Measurements from ENCODE around the gene CCDC87.
"Not testable (repeated sequence)": the region's sequence is repeated elsewhere in the genome, so short reads cannot be mapped to it uniquely, and the experiment has no call there.

CCDC87 gene

GRCh38 chr11:66614073-66614472 is 21.2 kb upstream of the CCDC87 start:
- no peak for DNase-seq

DNA sequence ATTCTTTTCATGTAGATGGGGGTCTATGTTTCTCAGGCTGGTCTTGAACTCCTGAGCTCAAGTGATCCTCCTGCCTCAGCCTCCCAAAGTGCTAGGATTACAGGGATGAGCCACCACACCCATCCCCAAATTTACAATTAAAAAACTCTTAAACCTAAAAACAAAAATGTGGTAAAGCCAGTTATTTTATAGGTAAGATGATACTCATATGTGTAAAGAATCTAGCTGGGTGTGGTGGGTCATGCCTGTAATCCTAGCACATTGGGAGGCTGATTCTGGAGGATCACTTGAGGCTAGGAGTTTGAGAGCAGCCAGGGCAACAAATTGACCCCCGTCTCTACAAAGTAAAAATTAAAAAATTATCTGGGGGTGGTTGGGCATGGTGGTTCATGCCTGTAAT is 19.6 kb upstream of the CCDC87 start:
- no peak for DNase-seq

DNA sequence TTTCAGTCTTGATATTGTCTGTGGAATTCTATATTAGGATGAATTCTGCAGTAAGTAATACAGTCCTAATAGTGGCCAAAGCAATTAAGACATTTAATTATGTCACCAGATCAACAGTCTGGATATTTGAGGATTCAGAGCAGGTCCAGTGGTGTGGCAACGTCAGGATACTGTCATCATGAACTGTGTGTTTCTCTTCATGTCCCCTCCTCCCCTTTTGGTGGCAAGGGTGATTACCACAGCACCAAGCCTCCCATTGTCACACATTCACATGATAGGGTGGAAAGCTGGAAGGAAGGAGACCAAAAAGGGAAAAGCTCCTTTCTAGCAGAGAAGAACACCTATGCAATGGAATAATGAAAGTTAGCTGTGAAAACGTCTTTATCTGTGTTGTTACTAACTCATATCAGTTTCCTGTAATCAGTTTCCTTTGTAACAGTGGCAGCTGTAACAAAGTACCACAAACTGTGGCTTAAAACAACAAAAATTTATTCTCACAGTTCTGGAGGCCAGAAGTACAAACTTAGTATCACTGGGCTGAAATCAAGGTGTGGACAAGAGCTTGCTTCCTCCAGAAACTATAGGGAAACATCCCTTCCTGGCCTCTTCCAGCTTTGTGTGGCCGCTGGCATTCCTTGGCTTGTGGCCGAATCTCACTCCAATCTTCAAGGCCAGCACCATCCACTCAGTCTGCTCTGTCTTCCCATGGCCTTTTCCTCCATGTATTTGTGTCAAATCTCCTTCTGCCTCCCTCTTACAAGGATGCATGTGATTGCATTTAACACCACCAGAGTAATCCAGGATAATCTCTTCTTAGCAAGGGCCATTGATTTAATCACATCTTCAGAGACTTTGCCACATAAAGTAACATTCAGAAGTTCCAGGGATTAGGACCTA is 17.1 kb upstream of the CCDC87 start:
- DNase-seq = no peak

- DNase-seq = no peak
Observed at GRCh38 chr11:66607126-66607834, 14.4 kb upstream of the CCDC87 start.

DNA sequence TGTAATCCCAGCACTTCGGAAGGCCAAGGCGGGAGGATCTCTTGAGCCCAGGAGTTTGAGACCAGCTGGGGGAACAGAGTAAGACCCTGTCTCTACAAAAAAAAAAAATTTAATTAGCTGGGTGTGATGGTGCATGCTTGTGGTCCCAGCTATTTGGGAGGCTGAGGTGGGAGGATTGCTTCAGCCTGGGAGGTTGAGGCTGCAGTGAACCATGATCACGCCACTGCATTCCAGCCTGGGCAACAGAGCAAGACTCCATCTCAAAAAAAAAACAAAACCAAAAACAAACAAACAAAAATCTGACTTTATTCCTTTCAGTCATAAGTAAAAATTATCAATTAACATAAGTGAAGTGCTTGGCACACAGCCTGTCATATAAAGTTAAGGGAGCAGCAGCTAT is 13.7 kb upstream of the CCDC87 start:
- not testable (repeated sequence) for DNase-seq

- no peak for DNase-seq
Observed at GRCh38 chr11:66604155-66604554, 11.3 kb upstream of the CCDC87 start.

DNA sequence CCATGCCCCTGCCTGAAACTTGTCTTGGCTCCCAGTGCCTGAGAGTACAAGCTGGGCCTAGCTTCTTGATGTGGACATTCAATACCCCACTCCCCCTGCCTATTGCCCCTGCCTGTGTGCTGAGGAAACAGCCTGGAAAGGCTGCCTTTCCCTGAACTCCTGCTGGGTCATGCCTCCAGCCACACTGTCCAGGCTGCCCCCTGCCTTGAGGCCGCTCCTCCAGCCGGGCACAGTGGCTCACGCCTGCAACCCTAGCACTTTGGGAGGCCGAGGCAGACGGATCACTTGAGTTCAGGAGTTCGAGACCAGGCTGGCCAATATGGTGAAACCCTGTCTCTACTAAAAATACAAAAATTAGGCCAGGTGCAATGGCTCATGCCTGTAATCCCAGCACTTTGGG is 10.2 kb upstream of the CCDC87 start:
- DNase-seq = no peak

DNA sequence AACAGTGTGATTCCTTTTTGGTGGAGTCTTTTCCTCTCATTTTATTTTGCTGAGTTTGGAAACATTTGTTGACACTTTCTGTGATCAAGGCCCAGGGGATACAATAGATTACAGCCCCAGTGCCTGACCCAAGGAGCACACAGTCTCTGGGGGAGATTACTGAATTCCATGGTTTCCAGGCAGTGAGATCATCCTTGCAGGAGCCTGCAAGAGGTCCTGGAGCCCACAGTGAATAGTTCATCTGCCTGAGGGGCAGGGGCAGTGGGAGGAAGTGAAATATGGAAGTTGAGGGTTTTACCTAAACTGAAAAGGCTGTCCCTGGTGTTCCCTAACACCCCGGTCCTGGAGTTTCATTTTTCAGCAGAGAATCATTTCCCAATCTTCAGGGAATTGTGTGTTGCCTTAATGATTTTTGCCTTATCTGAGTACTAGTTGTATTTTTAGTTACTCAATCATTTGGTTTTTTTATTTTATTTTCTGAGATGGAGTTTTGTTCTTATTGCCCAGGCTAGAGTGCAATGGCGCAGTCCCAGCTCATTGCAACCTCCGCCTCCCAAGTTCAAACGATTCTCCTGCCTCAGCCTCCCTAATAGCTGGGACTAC is 7.9 kb upstream of the CCDC87 start:
- no peak for DNase-seq

- DNase-seq = no peak
Observed at GRCh38 chr11:66600219-66600618, 7.4 kb upstream of the CCDC87 start.

- no peak for DNase-seq
Observed at GRCh38 chr11:66598993-66599392, 6.1 kb upstream of the CCDC87 start.

DNA sequence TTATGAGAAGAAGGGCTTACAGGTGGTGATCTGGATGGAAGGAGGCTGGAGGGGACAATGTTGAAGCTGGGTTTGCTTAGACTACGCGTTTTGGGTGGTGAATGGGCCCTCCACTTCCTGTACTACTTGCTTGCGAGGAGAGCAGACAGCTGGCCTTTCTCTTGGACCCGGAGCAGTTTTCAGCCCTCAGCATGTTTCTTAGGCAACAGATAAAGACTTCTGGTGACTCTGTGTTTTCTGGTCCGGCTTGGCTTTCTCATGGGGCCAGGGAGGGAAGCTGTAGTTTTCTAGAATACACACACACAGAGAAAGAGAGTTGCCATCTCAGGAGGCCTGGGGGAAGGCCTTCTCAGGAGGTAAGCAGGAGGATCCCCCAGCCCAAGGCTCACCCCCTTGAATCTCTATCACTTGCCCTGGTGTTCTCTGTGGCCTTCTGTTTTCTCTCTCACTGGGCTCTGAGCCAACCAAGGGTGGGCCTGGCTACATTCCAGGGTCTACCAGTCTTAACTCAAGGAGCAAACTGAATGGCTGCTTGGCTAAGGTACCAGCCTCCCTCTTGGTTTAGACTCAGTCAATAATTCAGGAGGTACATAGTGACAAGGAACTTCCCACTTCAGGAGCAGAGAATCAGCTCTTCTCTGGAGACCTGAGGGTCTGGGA is 2.5 kb upstream of the CCDC87 start:
- DNase-seq = no peak

GRCh38 chr11:66593650-66594049 is 787 bp upstream of the CCDC87 start:
- DNase-seq = no peak

- DNase-seq = no peak
Observed at GRCh38 chr11:66593303-66593635, 406 bp upstream of the CCDC87 start.

DNA sequence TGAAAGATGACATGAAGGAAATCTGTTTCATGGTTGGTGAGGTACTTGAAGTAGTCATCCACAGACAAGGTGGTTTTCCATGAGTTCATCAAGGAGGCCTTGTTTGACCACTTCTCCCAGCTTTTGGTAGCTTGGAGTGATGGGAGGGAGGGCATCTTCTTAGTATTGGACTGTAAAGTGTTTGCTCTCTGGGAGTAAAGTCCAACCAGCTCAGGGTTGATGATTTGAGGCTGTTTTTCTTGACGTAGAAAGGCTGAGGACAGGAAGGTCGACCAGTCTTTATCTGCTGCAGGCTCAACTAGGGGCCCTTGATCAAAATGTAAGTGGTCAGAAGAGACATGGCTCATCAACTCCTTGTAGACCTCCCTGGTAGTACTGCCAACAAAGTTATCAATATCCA is 1.7 kb downstream of the CCDC87 start:
- no peak for DNase-seq

GRCh38 chr11:66589996-66590675 is 2.7 kb downstream of the CCDC87 start:
- no peak for DNase-seq

DNA sequence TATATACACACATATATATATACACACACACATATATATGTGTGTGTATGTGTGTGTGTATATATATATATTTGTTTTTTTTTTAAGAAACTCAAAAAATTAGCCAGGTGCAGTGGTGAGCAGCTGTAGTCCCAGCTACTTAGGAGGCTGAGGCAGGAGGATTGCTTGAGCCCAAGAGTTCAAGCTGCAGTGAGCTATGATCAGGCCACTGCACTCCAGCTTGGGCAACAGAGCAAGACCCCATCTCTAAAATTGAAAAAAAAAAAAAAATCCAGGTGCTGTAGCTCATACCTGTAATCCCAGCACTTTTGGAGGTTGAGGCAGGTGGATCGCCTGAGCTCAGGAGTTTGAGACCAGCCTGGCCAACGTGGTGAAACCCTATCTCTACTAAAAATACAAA is 3.5 kb downstream of the CCDC87 start:
- not testable (repeated sequence) for DNase-seq

DNA sequence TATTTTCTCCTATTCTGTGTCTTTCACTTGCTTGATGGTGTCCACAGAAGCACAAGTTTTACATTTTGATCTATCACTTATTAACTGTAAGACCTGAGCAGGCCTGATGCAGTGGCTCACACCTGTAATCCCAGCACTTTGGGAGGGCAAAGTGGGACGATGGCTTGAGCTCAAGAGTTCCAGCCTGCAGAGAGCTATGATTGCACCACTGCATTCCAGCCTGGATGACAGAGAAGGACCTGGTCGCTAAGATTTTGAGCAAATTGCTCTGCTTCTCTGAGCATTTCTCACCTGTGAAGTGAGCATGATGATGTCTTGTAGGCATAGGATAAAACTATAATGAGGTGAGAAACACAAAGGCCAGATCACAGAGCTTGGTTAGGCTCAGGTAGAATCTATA is 6.7 kb downstream of the CCDC87 start:
- DNase-seq = no peak

- DNase-seq = not testable (repeated sequence)
Observed at GRCh38 chr11:66585447-66585846, 7.4 kb downstream of the CCDC87 start.

GRCh38 chr11:66582565-66583147 is 10.2 kb downstream of the CCDC87 start:
- DNase-seq = not testable (repeated sequence)

DNA sequence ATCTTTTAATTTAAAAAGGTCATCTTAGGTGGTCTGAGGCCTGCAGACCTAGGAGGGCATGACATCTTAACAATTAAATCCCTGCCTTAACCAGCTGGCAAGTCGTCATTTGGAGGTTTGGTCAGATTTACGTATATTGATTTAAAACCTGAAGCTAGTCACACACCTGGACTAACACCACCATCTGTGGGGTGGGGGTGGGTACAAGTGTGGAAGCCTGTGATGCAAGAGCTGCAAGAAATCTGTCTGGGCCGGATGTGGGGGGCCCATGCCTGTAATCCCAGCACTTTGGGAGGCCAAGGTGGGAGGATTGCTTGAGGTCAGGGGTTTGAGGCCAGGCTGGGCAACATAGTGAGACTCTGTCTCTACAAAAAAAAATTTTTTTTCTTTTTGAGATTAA is 11.6 kb downstream of the CCDC87 start:
- DNase-seq = no peak

- no peak for DNase-seq
Observed at GRCh38 chr11:66580803-66581202, 12.1 kb downstream of the CCDC87 start.

DNA sequence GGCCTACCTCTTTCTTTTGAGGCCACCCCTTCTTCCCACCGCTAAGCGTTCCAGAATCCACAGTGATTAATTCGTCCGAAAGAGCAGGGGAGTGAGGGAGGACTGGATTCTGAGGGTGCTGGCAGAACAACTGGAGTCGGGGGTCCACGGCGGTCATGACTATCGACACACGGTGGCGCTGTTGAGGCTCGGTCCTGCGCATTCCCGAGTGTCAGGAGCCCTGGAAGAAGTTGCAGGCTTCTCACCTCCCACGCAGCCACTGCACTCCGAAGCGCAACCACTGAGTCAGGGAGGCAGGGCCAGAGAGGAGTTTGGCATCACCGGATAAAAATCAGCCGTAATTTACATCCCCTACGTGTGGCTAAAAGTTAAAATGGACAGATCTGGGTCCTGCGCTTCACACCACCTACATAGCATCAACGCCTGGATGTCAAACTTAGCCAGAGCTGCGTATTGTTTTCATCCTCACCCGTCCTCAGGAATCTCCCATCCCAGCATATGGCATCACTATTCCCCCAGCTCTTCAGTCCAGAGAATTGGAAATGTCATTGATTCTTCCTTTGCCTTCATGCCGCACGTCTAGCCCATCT is 13.8 kb downstream of the CCDC87 start:
- DNase-seq = no peak
